ENCODE results near the gene FAM177A1.

The FAM177A1 gene

GRCh38 chr14:35107866-35108265 is 61.8 kb downstream of the FAM177A1 start:
- no peak overlapping the region for H3K4me3 ChIP-seq (ENCODE audit: low read depth, low read length)
- ChIA-PET CTCF (interaction anchor here (0.7 kb wide), 1 partner anchor 11 kb away, joined by 3 read pairs; no protein-coding TSS in a partner anchor), POLR2A (interaction anchor here (0.5 to 1.0 kb wide), 2 partner anchors 9 to 107 kb away, joined by 3 to 5 read pairs; no protein-coding TSS in a partner anchor)
- no peak for DNase-seq (ENCODE audit: low read depth, low spot score)
- TF ChIP-seq CTCF (IDR thresholded peaks at IDR 0.05; ENCODE audit: insufficient read depth, low read length, missing control alignments) = no peak

- no peak for DNase-seq (ENCODE audit: low read depth, low spot score)
- CTCF ChIA-PET = no interaction called here
- POLR2A ChIA-PET = no interaction called here
- TF ChIP-seq CTCF (IDR thresholded peaks at IDR 0.05; ENCODE audit: insufficient read depth, low read length, missing control alignments) = no peak
- no peak overlapping the region for H3K4me3 ChIP-seq (ENCODE audit: low read depth, low read length)
Measured at GRCh38 chr14:35112641-35113040, 66.6 kb downstream of the FAM177A1 start.

GRCh38 chr14:35113308-35113950 is 67.4 kb downstream of the FAM177A1 start:
- no peak overlapping the region for H3K4me3 ChIP-seq (ENCODE audit: low read depth, low read length)
- ChIA-PET POLR2A (no interaction called here), CTCF (no interaction called here)
- no peak for TF ChIP-seq CTCF (IDR thresholded peaks at IDR 0.05; ENCODE audit: insufficient read depth, low read length, missing control alignments)
- no peak for DNase-seq (ENCODE audit: low read depth, low spot score)

- CTCF ChIA-PET = interaction anchor here (1.1 kb wide), 1 partner anchor 101 kb away, joined by 3 read pairs; no protein-coding TSS in a partner anchor
- no peak for DNase-seq (ENCODE audit: low read depth, low spot score)
- no peak overlapping the region for H3K4me3 ChIP-seq (ENCODE audit: low read depth, low read length)
- TF ChIP-seq CTCF (IDR thresholded peaks at IDR 0.05; ENCODE audit: insufficient read depth, low read length, missing control alignments) = no peak
- POLR2A ChIA-PET = interaction anchor here (1.1 kb wide), 1 partner anchor 9 kb away, joined by 3 read pairs; no protein-coding TSS in a partner anchor
Measured at GRCh38 chr14:35114036-35114435, 68.0 kb downstream of the FAM177A1 start.

GRCh38 chr14:35116242-35116641 is 70.2 kb downstream of the FAM177A1 start:
- CTCF ChIA-PET = no interaction called here
- POLR2A ChIA-PET = no interaction called here
- DNase-seq (ENCODE audit: low read depth, low spot score) = no peak
- H3K4me3 ChIP-seq (ENCODE audit: low read depth, low read length) = no peak overlapping the region
- TF ChIP-seq CTCF (IDR thresholded peaks at IDR 0.05; ENCODE audit: insufficient read depth, low read length, missing control alignments) = no peak

- CTCF ChIA-PET = interaction anchor here (1.3 kb wide), 1 partner anchor 296 kb away, joined by 6 read pairs; no protein-coding TSS in a partner anchor
- TF ChIP-seq CTCF (IDR thresholded peaks at IDR 0.05; ENCODE audit: insufficient read depth, low read length, missing control alignments) = no peak
- POLR2A ChIA-PET = interaction anchor here (0.7 kb wide), 1 partner anchor 10 kb away, joined by 5 read pairs; no protein-coding TSS in a partner anchor
- no peak overlapping the region for H3K4me3 ChIP-seq (ENCODE audit: low read depth, low read length)
- no peak for DNase-seq (ENCODE audit: low read depth, low spot score)
Measured at GRCh38 chr14:35117112-35117511, 71.0 kb downstream of the FAM177A1 start.
